Smooth muscle cell (in vitro differentiated cells): Measurements from ENCODE around the gene MAPK7. TPM values are rescaled to one million over a fixed set of nuclear protein-coding genes. Genes with fewer than 3 reads are reported as not detected.

Experiments used
- DNase-seq: peaks from one replicate; lab custom pipeline; 2025; ENCODE audit not compliant: unreplicated experiment; lab: John Stamatoyannopoulos, UW
- H2AFZ ChIP-seq: fragments of 200-600 bp; sonication (generic); 2 replicates; pipeline ENCODE4 v1.6.0; 2016; ENCODE audit warnings: antibody characterized with exemption, low read depth, mild to moderate bottlenecking
- H3F3A ChIP-seq: fragments of 200-600 bp; sonication (generic); 2 replicates; pipeline ENCODE4 v1.6.0; 2017; ENCODE audit warnings: antibody characterized with exemption, low read depth
- H3K27ac ChIP-seq: fragments of 200-600 bp; sonication (generic); 2 replicates; pipeline ENCODE4 v1.5.1; 2016; ENCODE audit warnings: low read depth, mild to moderate bottlenecking
- H3K27me3 ChIP-seq: fragments of 200-600 bp; sonication (generic); 2 replicates; pipeline ENCODE4 v1.6.1; 2016; ENCODE audit warnings: low read depth, mild to moderate bottlenecking
- H3K36me3 ChIP-seq: fragments of 200-600 bp; sonication (generic); 2 replicates; pipeline ENCODE4 v1.5.1; 2016; ENCODE audit warnings: low read depth
- H3K4me1 ChIP-seq: fragments of 200-600 bp; sonication (generic); 2 replicates; pipeline ENCODE4 v1.5.1; 2016; ENCODE audit warnings: low read depth
- H3K4me2 ChIP-seq: fragments of 200-600 bp; sonication (generic); 2 replicates; pipeline ENCODE4 v1.6.0; 2016; ENCODE audit warnings: mild to moderate bottlenecking
- H3K4me3 ChIP-seq: fragments of 200-600 bp; sonication (generic); 2 replicates; pipeline ENCODE4 v1.5.1; 2016; ENCODE audit warnings: mild to moderate bottlenecking
- H3K79me2 ChIP-seq: fragments of 200-600 bp; sonication (generic); 2 replicates; pipeline ENCODE4 v1.6.0; 2016; ENCODE audit warnings: low read depth, mild to moderate bottlenecking
- H3K9ac ChIP-seq: fragments of 200-600 bp; sonication (generic); 2 replicates; pipeline ENCODE4 v1.6.0; 2016; ENCODE audit warnings: low read depth
- H3K9me3 ChIP-seq: fragments of 200-600 bp; sonication (generic); replicated peaks from 2 replicates; pipeline ENCODE4 v1.5.1; 2016; ENCODE audit warnings: low read depth
- H4K20me1 ChIP-seq: fragments of 200-600 bp; sonication (generic); 2 replicates; pipeline ENCODE4 v1.6.0; 2016; ENCODE audit warnings: low read depth
- CTCF ChIP-seq: fragments of 200-600 bp; sonication (generic); IDR thresholded peaks from 2 replicates; pipeline ENCODE4 v1.5.1; 2017; ENCODE audit warnings: borderline replicate concordance, mild to moderate bottlenecking, antibody characterized with exemption; ENCODE audit not compliant: insufficient read depth, poor library complexity, severe bottlenecking
- WGBS: methylation state at CpG from one replicate; pipeline ENCODE4 v1.1.7; 2016; ENCODE audit warnings: low lambda C conversion rate; 5-methylcytosine and 5-hydroxymethylcytosine counted together
- polyA plus RNA-seq: library from polyadenylated mRNA; unstranded; fragments of >200 nt; fragmentation: Nextera tagmentation; extraction: Ambion mirVana; gene quantifications from 2 replicates; pipeline ENCODE4 v1.2.1, GENCODE V29; 2016
- total RNA-seq: library from RNA; depleted of rRNA; stranded (reverse); fragments of >200 nt; gene quantifications from 2 replicates; pipeline ENCODE4 v1.2.3, GENCODE V29; 2014

Gene MAPK7
- total and polyA plus RNA-seq, 2 experiments from 2014 or later, result 9.1 to 36.3 TPM

GRCh38 chr17:19383681-19384470, 5.6 kb downstream of the MAPK7 start:
- H2AFZ ChIP-seq, result no peak overlapping the region

GRCh38 chr17:19384723-19385391, 6.6 kb downstream of the MAPK7 start:
- peak; percentile 30 for DNase-seq

More at GRCh38 chr17:19383681-19384470, 5.6 kb downstream of the MAPK7 start:
- Histone ChIP-seq H3K4me1 (peaks cover 20% of the 10 kb centered on the region), H3K36me3 (no peaks in the 10 kb centered on the region), H3K4me2 (no peak overlapping the region), H3K4me3 (no peak overlapping the region), H3K27me3 (no peaks in the 10 kb centered on the region), H3F3A (peaks cover 26% of the 10 kb centered on the region), H3K27ac (peak overlapping the region; percentile 49), H4K20me1 (peaks cover 56% of the 10 kb centered on the region), H3K79me2 (peaks cover 19% of the 10 kb centered on the region), H3K9ac (no peak overlapping the region), H3K9me3 (no peaks in the 10 kb centered on the region)
- WGBS, result 89% methylated on average over 6 of the region's 6 CpGs
- TF ChIP-seq CTCF, result no peak
- DNase-seq, result no peak

GRCh38 chr17:19385521-19385983, 7.3 kb downstream of the MAPK7 start:
- Histone ChIP-seq H3F3A (peaks cover 37% of the 10 kb centered on the region), H3K4me3 (peak overlapping the region; percentile 45), H4K20me1 (peaks cover 43% of the 10 kb centered on the region), H3K4me1 (peaks cover 26% of the 10 kb centered on the region), H2AFZ (no peak overlapping the region), H3K27ac (peak overlapping the region; percentile 91), H3K9me3 (no peaks in the 10 kb centered on the region), H3K9ac (no peak overlapping the region), H3K4me2 (peak overlapping the region; percentile 84), H3K79me2 (peaks cover 3% of the 10 kb centered on the region), H3K36me3 (no peaks in the 10 kb centered on the region), H3K27me3 (no peaks in the 10 kb centered on the region)
- TF ChIP-seq CTCF, result no peak
- DNase-seq, result no peak
- 87% methylated on average over 9 of the region's 9 CpGs for WGBS

More at GRCh38 chr17:19384723-19385391, 6.6 kb downstream of the MAPK7 start:
- Histone ChIP-seq H3K9ac (no peak overlapping the region), H2AFZ (no peak overlapping the region), H3K4me1 (peaks cover 19% of the 10 kb centered on the region), H3K4me2 (peak overlapping the region; percentile 84), H3F3A (peaks cover 36% of the 10 kb centered on the region), H3K9me3 (no peaks in the 10 kb centered on the region), H3K4me3 (peak overlapping the region; percentile 45), H3K27ac (peak overlapping the region; percentile 49), H3K36me3 (no peaks in the 10 kb centered on the region), H3K79me2 (peaks cover 10% of the 10 kb centered on the region), H4K20me1 (peaks cover 49% of the 10 kb centered on the region), H3K27me3 (no peaks in the 10 kb centered on the region)
- TF ChIP-seq CTCF, result no peak
- 57% methylated on average over 16 of the region's 16 CpGs for WGBS
